ENCODE data around the gene CNTN4. TPM values are rescaled to one million over a fixed set of nuclear protein-coding genes. Genes with fewer than 3 reads are reported as not detected.

CNTN4 gene
- total RNA-seq, 2 donors from 2014 or later, result 0.62 to 0.79 TPM

DNA sequence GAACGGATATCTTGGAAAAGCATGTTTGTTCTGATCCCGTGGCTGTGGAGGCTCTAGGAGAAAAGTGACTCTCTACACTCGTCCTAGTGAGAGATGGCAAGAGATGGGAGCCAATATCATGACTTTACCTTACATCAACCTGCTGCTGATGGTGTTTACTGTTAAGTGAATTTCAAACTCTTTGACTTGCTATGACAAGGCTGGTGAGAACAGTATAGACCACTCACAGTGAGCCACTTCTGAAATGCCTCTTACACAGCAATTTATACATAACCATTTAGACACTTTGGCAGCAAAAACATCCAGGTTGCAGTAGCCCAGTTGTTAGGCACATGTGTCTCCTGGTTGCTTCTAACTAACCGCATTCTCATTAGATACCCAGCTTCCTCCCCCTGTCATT, 968.2 kb downstream of the CNTN4 start:
- no peaks in the 10 kb centered on the region for H3K36me3 Mint-ChIP-seq (ENCODE audit: insufficient read depth in 2 of 2)
- no peak for ATAC-seq (replicated peaks in 1 of 2)
- H3K27me3 Mint-ChIP-seq (ENCODE audit: low read depth), result no peaks in the 10 kb centered on the region
- no peaks in the 10 kb centered on the region for H3K4me1 Mint-ChIP-seq (ENCODE audit: low read depth)
- no peak overlapping the region for H3K4me3 Mint-ChIP-seq
- H3K9me3 Mint-ChIP-seq, result no peaks in the 10 kb centered on the region
- H3K27ac Mint-ChIP-seq, result no peak overlapping the region
- no peak for DNase-seq

DNA sequence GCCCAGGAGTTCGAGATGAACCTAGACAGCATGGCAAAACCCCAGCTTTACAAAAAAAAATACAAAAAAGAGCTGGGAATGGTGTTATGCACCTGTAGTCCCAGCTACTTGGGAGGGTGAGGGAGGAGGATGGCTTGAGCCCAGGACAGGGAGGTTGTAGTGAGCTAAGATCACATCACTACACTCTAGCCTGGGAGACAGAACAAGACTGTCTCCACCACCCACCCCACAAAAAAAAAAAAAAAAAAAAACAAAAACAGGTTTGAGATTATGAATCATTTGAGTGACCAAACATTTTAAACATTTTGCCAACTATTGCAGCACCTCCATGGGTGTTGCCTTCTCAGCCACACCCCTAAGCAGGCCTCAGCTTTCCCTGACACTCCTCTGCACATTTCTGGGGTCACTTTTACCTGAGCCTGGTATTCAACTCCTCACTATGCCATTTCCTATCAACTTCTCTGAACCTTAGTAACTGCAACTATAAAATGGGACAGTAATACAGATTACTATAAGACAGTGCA, 969.8 kb downstream of the CNTN4 start:
- H3K27ac Mint-ChIP-seq, result no peak overlapping the region
- ATAC-seq (replicated peaks in 1 of 2), result peak in 1 of 2 donors; percentile 15
- H3K27me3 Mint-ChIP-seq (ENCODE audit: low read depth), result no peaks in the 10 kb centered on the region
- no peak overlapping the region for H3K4me3 Mint-ChIP-seq
- no peak for DNase-seq
- no peaks in the 10 kb centered on the region for H3K4me1 Mint-ChIP-seq (ENCODE audit: low read depth)
- H3K9me3 Mint-ChIP-seq, result no peaks in the 10 kb centered on the region
- no peaks in the 10 kb centered on the region for H3K36me3 Mint-ChIP-seq (ENCODE audit: insufficient read depth in 2 of 2)

DNA sequence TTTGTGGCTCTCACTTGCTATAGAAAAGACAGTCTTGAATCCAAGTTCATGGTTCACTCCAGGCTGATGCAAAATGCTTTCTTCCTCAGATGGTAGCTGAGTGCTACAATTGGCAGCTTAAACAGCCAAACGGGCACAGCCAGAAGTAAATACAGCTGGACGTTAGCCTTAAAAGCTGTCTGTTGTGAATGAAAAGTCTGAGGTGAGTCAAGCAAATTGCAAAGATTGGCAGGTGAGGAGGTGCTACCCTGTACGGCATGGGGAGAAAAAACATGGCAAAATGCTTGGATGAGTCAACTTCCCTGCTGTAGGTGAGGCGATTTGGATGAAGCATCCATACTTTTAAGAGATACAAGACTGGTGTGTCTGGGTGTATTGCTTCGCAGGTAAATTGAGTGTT, 971.1 kb downstream of the CNTN4 start:
- H3K27ac Mint-ChIP-seq, result no peak overlapping the region
- no peak overlapping the region for H3K4me3 Mint-ChIP-seq
- no peaks in the 10 kb centered on the region for H3K4me1 Mint-ChIP-seq (ENCODE audit: low read depth)
- no peaks in the 10 kb centered on the region for H3K36me3 Mint-ChIP-seq (ENCODE audit: insufficient read depth in 2 of 2)
- no peaks in the 10 kb centered on the region for H3K27me3 Mint-ChIP-seq (ENCODE audit: low read depth)
- ATAC-seq (replicated peaks in 1 of 2), result no peak
- H3K9me3 Mint-ChIP-seq, result no peaks in the 10 kb centered on the region
- no peak for DNase-seq

DNA sequence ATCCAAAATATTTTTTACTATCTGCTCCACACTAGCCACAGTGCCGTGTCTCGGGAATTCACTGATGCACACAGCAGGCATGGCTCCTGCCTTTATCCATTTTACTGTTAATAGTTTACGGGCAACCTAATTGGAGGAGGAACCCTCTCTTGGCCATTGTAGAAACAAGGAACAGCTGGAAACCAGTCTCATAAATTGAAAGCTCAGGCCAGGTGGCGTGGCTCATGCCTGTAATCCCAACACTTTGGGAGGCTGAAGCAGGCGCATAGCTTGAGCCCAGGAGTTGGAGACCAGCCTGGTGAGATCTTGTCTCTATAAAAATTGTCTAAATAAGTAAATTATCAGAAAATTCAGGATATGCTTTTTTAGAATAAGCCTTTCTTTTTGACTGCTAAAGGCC, 972.5 kb downstream of the CNTN4 start:
- DNase-seq, result no peak

DNA sequence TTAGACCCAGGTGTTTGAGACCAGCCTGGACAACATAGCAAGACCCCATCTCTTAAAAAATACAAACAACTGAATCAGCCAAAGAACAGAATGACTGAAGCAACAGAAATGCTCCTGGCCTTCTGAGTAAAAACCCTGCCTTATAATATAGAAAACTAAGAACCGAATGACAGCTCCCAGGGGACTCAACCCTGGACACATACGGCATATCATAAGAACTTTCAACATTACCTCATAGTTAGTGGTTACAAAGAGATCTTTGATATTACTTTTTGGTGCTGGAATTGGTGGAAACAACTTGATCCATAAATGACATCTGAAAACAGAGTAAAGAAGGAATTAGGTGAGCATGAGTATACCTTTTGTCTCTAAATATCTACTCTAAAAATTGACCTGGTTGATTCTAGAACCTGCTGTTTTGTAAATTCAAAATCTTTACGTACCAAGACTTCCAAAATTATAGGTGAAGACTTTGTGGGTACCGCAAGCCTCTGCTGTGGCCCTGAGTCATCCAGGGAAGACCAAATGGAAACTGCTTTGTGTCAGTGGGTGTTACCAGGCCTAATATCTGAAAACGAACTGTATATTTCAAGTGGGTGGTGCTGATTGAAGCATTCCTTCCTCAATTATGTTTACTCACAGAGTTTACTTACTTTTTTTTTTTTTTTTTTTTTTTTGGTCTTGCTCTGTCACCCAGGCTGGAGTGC, 976.0 kb downstream of the CNTN4 start:
- Mint-ChIP-seq H3K27ac (no peak overlapping the region), H3K9me3 (no peaks in the 10 kb centered on the region), H3K4me1 (ENCODE audit: low read depth) (no peaks in the 10 kb centered on the region), H3K36me3 (ENCODE audit: insufficient read depth in 2 of 2) (no peaks in the 10 kb centered on the region), H3K27me3 (ENCODE audit: low read depth) (peaks cover 8% of the 10 kb centered on the region), H3K4me3 (no peak overlapping the region)
- ATAC-seq (replicated peaks in 1 of 2), result peak in 1 of 2 donors; percentile 23
- no peak for DNase-seq

More for the DNA sequence above, 972.5 kb downstream of the CNTN4 start:
- Mint-ChIP-seq H3K36me3 (ENCODE audit: insufficient read depth in 2 of 2) (no peaks in the 10 kb centered on the region), H3K27me3 (ENCODE audit: low read depth) (no peaks in the 10 kb centered on the region), H3K9me3 (no peaks in the 10 kb centered on the region), H3K4me1 (ENCODE audit: low read depth) (no peaks in the 10 kb centered on the region), H3K27ac (no peak overlapping the region), H3K4me3 (no peak overlapping the region)
- ATAC-seq (replicated peaks in 1 of 2), result no peak

DNA sequence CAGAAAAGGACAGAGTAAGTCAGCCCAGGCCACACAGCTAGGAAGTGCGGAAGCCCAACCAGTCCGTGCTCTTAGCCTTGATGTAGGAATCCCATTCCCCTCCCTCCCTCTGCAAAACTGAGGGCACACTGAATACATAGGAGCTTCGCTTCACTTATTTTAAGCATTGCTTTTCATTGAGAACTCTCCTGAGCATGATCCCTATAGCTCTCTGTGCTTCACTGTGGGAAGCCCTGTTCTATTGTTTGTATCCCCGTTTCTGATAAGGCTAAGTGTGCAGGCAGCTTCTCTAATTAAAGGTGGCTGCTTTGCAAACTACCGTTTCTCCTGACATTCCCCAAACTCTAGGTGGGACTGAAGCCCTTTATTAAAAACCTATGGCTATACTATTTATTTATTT, 981.6 kb downstream of the CNTN4 start:
- Mint-ChIP-seq H3K4me3 (no peak overlapping the region), H3K9me3 (no peaks in the 10 kb centered on the region), H3K27ac (no peak overlapping the region), H3K36me3 (ENCODE audit: insufficient read depth in 2 of 2) (no peaks in the 10 kb centered on the region), H3K27me3 (ENCODE audit: low read depth) (peaks cover 8% of the 10 kb centered on the region), H3K4me1 (ENCODE audit: low read depth) (no peaks in the 10 kb centered on the region)
- DNase-seq (no peak), ATAC-seq (replicated peaks in 1 of 2) (no peak)

DNA sequence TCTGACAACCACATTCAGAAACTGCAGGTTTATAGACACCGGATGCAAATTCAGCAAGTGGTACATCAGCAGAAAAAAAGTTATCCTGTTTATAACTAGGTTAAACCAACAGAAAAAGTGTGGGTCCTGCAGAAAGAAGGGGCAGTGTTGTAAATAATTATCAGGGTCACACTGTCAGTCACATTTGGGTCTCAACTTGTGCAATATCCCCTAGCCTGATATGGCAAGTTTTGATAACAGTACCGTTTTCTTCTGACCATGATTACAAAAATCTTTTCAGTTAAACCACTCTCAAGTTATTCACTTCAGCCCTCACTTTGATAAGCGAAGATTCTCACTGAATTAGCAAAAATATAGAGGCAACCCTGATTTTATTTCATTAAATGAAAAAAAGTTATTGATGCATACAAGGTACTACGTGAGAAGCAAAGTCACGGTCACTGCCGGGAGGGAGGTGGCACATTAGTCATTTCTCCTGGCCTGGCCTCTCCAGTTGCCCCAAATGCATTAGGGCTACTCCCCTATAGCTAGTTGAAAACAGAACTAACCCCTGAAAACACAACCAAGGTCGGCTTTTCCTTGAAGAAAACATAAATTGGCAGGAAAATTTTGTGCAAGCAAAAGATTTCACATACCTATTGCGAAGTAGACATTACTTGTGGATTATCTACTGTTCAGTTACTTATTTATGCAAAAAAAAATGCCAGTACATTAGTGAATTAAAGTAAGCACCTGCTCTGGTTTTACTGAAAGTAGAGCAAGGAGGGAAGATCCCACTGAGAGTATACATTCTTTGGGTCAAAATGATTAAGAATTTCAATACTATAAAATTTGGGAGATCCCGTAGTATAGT, 982.9 kb downstream of the CNTN4 start:
- H3K27me3 Mint-ChIP-seq (ENCODE audit: low read depth), result peaks cover 8% of the 10 kb centered on the region
- no peaks in the 10 kb centered on the region for H3K9me3 Mint-ChIP-seq
- H3K36me3 Mint-ChIP-seq (ENCODE audit: insufficient read depth in 2 of 2), result no peaks in the 10 kb centered on the region
- no peak for ATAC-seq (replicated peaks in 1 of 2)
- H3K27ac Mint-ChIP-seq, result no peak overlapping the region
- H3K4me3 Mint-ChIP-seq, result no peak overlapping the region
- no peak for DNase-seq
- no peaks in the 10 kb centered on the region for H3K4me1 Mint-ChIP-seq (ENCODE audit: low read depth)

DNA sequence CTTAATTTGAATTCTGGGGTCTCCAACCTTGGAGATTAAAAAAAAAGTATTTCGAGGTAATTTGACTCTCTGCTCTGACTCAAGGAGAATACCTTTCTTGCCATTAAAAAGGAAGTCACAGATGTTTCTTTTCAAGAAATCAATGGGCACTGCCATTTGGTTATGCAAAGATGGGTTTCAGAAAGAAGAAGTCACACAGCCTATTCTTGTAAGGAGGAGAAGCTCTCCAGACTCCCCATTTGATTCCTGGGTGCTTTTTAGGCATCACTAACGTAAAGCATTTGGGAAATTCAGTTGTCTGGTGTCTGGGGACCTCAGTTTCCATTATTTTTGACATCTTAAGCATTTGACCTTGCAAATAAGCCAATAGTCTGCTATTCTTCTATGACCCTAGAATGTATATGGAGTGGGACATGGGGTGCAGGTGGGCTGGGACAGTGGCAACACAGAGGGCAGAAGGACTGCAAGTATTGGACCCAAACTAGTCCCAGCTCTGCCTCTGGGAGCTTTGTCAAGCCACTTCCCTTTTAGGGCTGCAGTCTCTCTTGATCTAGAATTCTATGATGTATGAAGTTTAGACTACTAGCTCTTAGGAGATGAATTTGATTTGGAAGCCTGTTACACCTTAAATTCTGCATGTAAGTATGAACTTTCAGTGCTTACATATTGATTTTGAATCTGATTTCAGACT, 983.7 kb downstream of the CNTN4 start:
- H3K27me3 Mint-ChIP-seq (ENCODE audit: low read depth), result peaks cover 8% of the 10 kb centered on the region

DNA sequence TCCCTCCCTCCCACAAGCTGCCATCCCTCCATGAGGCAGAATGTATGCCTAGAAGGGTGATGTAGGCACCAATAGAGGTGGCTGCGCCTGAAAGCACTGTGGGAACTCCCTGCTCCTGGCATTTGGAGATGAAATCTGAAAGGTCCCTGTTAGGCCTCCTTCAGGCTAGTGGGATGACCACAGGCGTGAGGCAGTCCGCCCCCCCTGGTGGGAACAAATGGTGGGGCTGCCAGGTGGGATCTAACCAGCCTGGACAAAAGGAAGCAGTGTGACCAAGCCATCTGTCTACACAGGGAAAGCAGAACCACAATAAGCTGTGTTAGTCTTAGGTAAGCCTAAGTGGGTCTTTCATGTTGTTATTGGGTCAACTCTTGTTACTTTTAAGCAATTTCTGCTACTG, 986.2 kb downstream of the CNTN4 start:
- no peak overlapping the region for H3K27ac Mint-ChIP-seq
- no peak overlapping the region for H3K4me3 Mint-ChIP-seq
- ATAC-seq (replicated peaks in 1 of 2), result no peak
- H3K36me3 Mint-ChIP-seq (ENCODE audit: insufficient read depth in 2 of 2), result no peaks in the 10 kb centered on the region
- no peak for DNase-seq
- H3K9me3 Mint-ChIP-seq, result no peaks in the 10 kb centered on the region
- H3K27me3 Mint-ChIP-seq (ENCODE audit: low read depth), result no peaks in the 10 kb centered on the region
- no peaks in the 10 kb centered on the region for H3K4me1 Mint-ChIP-seq (ENCODE audit: low read depth)

More for the DNA sequence above, 983.7 kb downstream of the CNTN4 start:
- H3K27ac Mint-ChIP-seq, result no peak overlapping the region
- ATAC-seq (replicated peaks in 1 of 2), result no peak
- no peaks in the 10 kb centered on the region for H3K4me1 Mint-ChIP-seq (ENCODE audit: low read depth)
- no peak for DNase-seq
- no peak overlapping the region for H3K4me3 Mint-ChIP-seq
- H3K36me3 Mint-ChIP-seq (ENCODE audit: insufficient read depth in 2 of 2), result no peaks in the 10 kb centered on the region
- H3K9me3 Mint-ChIP-seq, result no peaks in the 10 kb centered on the region

DNA sequence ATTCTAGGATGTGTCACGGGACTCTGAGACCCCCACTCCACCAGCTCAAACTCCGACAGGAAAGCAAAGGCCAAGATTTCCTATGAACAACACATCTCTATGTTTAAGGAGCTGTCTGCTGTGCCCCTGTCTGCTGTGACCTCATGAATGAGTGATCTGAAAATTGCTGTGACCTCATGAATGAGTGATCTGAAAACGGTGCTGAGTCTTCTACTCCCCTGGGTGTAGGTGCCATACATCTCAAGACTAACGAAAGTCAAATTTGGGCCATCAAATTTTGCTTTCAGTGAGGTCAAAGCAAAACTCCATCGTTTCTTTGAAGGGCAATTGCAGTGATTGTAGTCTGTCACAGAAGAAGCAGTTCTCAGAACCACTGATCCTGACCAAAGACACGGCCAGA, 987.1 kb downstream of the CNTN4 start:
- Mint-ChIP-seq H3K4me3 (no peak overlapping the region), H3K27ac (no peak overlapping the region), H3K36me3 (ENCODE audit: insufficient read depth in 2 of 2) (no peaks in the 10 kb centered on the region), H3K27me3 (ENCODE audit: low read depth) (no peaks in the 10 kb centered on the region), H3K4me1 (ENCODE audit: low read depth) (no peaks in the 10 kb centered on the region), H3K9me3 (no peaks in the 10 kb centered on the region)
- no peak for DNase-seq
- ATAC-seq (replicated peaks in 1 of 2), result peak in 1 of 2 donors; percentile 43

DNA sequence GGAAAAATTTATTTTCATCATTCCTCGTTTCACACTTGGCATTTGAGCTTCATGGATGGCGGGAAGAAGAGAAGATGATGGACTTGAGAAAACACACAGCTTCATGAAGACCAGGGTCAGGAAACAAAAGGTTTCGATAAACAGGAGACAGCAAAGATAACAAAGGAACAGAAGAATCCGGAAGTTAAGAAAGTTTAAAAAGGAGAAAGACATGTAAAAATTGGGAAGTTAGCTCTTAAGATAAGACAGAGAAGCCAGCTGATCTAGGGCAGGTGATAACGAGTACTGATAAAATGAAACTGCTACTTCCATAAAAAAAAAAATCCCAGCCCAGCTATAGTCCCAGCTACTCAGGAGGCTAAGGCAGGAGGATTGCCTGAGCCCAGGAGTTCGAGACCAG, 987.6 kb downstream of the CNTN4 start:
- H3K4me1 Mint-ChIP-seq (ENCODE audit: low read depth), result no peaks in the 10 kb centered on the region
- H3K36me3 Mint-ChIP-seq (ENCODE audit: insufficient read depth in 2 of 2), result no peaks in the 10 kb centered on the region
- ATAC-seq (replicated peaks in 1 of 2) (no peak), DNase-seq (no peak)
- H3K4me3 Mint-ChIP-seq, result no peak overlapping the region
- H3K27me3 Mint-ChIP-seq (ENCODE audit: low read depth), result no peaks in the 10 kb centered on the region
- H3K9me3 Mint-ChIP-seq, result no peaks in the 10 kb centered on the region
- H3K27ac Mint-ChIP-seq, result no peak overlapping the region

DNA sequence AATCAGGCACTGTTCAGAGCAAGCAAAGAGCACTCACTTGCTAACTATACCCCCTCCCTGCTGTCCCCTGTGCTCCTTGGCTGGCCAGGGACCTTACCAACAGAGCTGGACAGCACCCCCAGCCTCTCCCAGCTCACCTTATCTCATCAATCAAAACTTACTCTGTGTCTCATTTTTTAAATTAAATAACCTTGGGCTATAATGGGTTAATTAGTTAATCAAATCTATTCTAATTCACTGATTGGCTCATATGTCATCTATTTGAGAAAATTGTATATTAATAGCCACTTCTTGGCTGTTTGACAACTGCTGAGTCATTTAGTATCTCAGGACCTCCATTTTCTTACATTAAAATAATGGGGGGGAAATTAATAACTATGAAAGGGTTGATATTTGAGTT, 988.6 kb downstream of the CNTN4 start:
- DNase-seq (no peak), ATAC-seq (replicated peaks in 1 of 2) (no peak)
- no peaks in the 10 kb centered on the region for H3K4me1 Mint-ChIP-seq (ENCODE audit: low read depth)
- H3K36me3 Mint-ChIP-seq (ENCODE audit: insufficient read depth in 2 of 2), result no peaks in the 10 kb centered on the region
- no peak overlapping the region for H3K4me3 Mint-ChIP-seq
- H3K27me3 Mint-ChIP-seq (ENCODE audit: low read depth), result no peaks in the 10 kb centered on the region
- H3K9me3 Mint-ChIP-seq, result no peaks in the 10 kb centered on the region
- H3K27ac Mint-ChIP-seq, result no peak overlapping the region
